H1 (cell line): ENCODE data around the gene USP7. TPM values are rescaled to one million over a fixed set of nuclear protein-coding genes. Genes with fewer than 3 reads are reported as not detected.

Experiments
- CTCF ChIA-PET: fragments of 300-600 bp; sonication (Branson Sonifier 250); formaldehyde crosslinking; loops from one replicate; lab custom pipeline; 2021; ENCODE audit not compliant: partially characterized antibody; lab: Charles Lee
- POLR2A ChIA-PET: fragments of 300-600 bp; sonication (Branson Sonifier 250); formaldehyde crosslinking; loops from one replicate; lab custom pipeline; 2021; ENCODE audit warnings: inconsistent platforms; ENCODE audit not compliant: partially characterized antibody; lab: Charles Lee
- DNase-seq, 2 experiments: peaks; one replicate each; pipeline versions ENCODE4 v3.0.0 to v3.0.0-alpha.2; 2010 to 2022; ENCODE audit warnings: low spot score in 2 of 2, low read depth in 1 of 2, mixed read lengths in 1 of 2
- FAIRE-seq: peaks from 2 replicates; lab custom pipeline; 2011; peaks lifted over from hg19 to GRCh38; lab: Jason Lieb, UNC
- H2AFZ ChIP-seq: 2 replicates; pipeline ENCODE4 v1.8.1; 2012; ENCODE audit warnings: low read length, inconsistent platforms
- H2AK5ac ChIP-seq: 2 replicates; pipeline ENCODE4 v1.6.1; 2013; ENCODE audit warnings: low read depth, low read length
- H2BK120ac ChIP-seq: replicated peaks from 2 replicates; pipeline ENCODE3; 2013; ENCODE audit warnings: low read depth, low read length, inconsistent platforms
- H2BK12ac ChIP-seq: 2 replicates; pipeline ENCODE4 v1.6.1; 2013; ENCODE audit warnings: low read depth, low read length
- H2BK15ac ChIP-seq: 2 replicates; pipeline ENCODE4 v1.6.1; 2013; ENCODE audit warnings: low read length
- H2BK20ac ChIP-seq: 2 replicates; pipeline ENCODE4 v1.6.1; 2013; ENCODE audit warnings: low read length
- H2BK5ac ChIP-seq: 2 replicates; pipeline ENCODE4 v1.6.1; 2013; ENCODE audit warnings: low read depth, low read length
- H3K14ac ChIP-seq: 2 replicates; pipeline ENCODE4 v1.6.1; 2013; ENCODE audit warnings: inconsistent platforms; ENCODE audit not compliant: insufficient read length
- H3K18ac ChIP-seq: 2 replicates; pipeline ENCODE4 v1.6.1; 2013; ENCODE audit warnings: low read length; ENCODE audit errors: extremely low read depth
- H3K23ac ChIP-seq: 2 replicates; pipeline ENCODE4 v1.6.1; 2013; ENCODE audit warnings: inconsistent platforms; ENCODE audit not compliant: insufficient read length
- H3K23me2 ChIP-seq: 2 replicates; pipeline ENCODE4 v1.6.1; 2013; ENCODE audit warnings: low read depth, low read length
- H3K27ac ChIP-seq: 2 replicates; pipeline ENCODE4 v1.6.1; 2011; ENCODE audit warnings: low read depth, low read length, inconsistent platforms
- H3K27me3 ChIP-seq, 4 experiments: replicated peaks in 1 of 4; 1 replicate in 1 of 4; 2 replicates in 3 of 4; pipeline versions ENCODE4 v1.6.1 to v1.8.1; 2011 to 2013; ENCODE audit warnings: low read length in 3 of 4, mild to moderate bottlenecking in 3 of 4, inconsistent platforms in 2 of 4, mixed read lengths in 2 of 4, moderate library complexity in 1 of 4; ENCODE audit not compliant: control insufficient read depth in 3 of 4, insufficient read depth in 3 of 4; ENCODE audit errors: extremely low read depth in 1 of 4
- H3K36me3 ChIP-seq, 4 experiments: 2 replicates each; pipeline versions ENCODE4 v1.6.1 to v1.8.1; 2011 to 2013; ENCODE audit warnings: mild to moderate bottlenecking in 4 of 4, low read length in 3 of 4, moderate library complexity in 2 of 4, control low read depth in 1 of 4, inconsistent platforms in 1 of 4; ENCODE audit not compliant: insufficient read depth in 4 of 4, control insufficient read depth in 2 of 4
- H3K4ac ChIP-seq: replicated peaks from 2 replicates; pipeline ENCODE3; 2013; ENCODE audit warnings: low read length, low read depth, mixed read lengths, inconsistent platforms; ENCODE audit not compliant: insufficient read length
- H3K4me1 ChIP-seq, 4 experiments: replicated peaks in 1 of 4; 1 replicate in 1 of 4; 2 replicates in 3 of 4; pipeline versions ENCODE4 v1.6.1 to v1.8.1; 2011 to 2013; ENCODE audit warnings: low read length in 3 of 4, inconsistent platforms in 2 of 4, mixed read lengths in 1 of 4; ENCODE audit not compliant: insufficient read depth in 4 of 4, control insufficient read depth in 3 of 4
- H3K4me2 ChIP-seq, 2 experiments: 2 replicates each; pipeline versions ENCODE4 v1.6.1 to v1.8.1; 2011 to 2013; ENCODE audit warnings: low read depth in 2 of 2, low read length in 2 of 2, control low read depth in 1 of 2, inconsistent platforms in 1 of 2, mild to moderate bottlenecking in 1 of 2; ENCODE audit not compliant: insufficient read depth in 1 of 2
- H3K4me3 ChIP-seq, 4 experiments: fragments of 200-600, 300-600 bp in 1 of 4; sonication (generic), shearing (Covaris generic), sonication (Bioruptor Twin) in 1 of 4; 2 replicates each; pipeline versions ENCODE4 v1.5.1 to v1.8.1; 2011 to 2016; ENCODE audit warnings: low read length in 4 of 4, low read depth in 3 of 4, control low read depth in 2 of 4, inconsistent platforms in 2 of 4, mild to moderate bottlenecking in 2 of 4, mixed read lengths in 1 of 4, moderate library complexity in 1 of 4; ENCODE audit not compliant: insufficient read depth in 2 of 4; ENCODE audit errors: extremely low read depth in 1 of 4
- H3K56ac ChIP-seq: replicated peaks from 2 replicates; pipeline ENCODE3; 2013; ENCODE audit warnings: low read depth, mild to moderate bottlenecking, mixed read lengths, low read length, inconsistent platforms; ENCODE audit not compliant: insufficient read length
- H3K79me1 ChIP-seq: 2 replicates; pipeline ENCODE4 v1.6.1; 2013; ENCODE audit warnings: low read depth, low read length, control low read depth
- H3K79me2 ChIP-seq, 2 experiments: 2 replicates each; pipeline versions ENCODE4 v1.6.1 to v1.8.1; 2012 to 2013; ENCODE audit warnings: low read length in 2 of 2, mild to moderate bottlenecking in 2 of 2, inconsistent platforms in 1 of 2; ENCODE audit not compliant: insufficient read depth in 2 of 2, control insufficient read depth in 1 of 2
- H3K9ac ChIP-seq, 4 experiments: replicated peaks in 1 of 4; 1 replicate in 1 of 4; 2 replicates in 3 of 4; pipeline versions ENCODE4 v1.6.1 to v1.8.1; 2011 to 2013; ENCODE audit warnings: low read depth in 3 of 4, low read length in 3 of 4, control low read depth in 2 of 4, mild to moderate bottlenecking in 2 of 4, moderate library complexity in 2 of 4, inconsistent platforms in 1 of 4; ENCODE audit errors: extremely low read depth in 1 of 4
- H3K9me3 ChIP-seq, 2 experiments: 2 replicates each; pipeline versions ENCODE4 v1.6.1 to v1.8.1; 2012 to 2013; ENCODE audit warnings: mild to moderate bottlenecking in 2 of 2, moderate library complexity in 2 of 2, control low read depth in 1 of 2, inconsistent platforms in 1 of 2, low read depth in 1 of 2, low read length in 1 of 2, mixed read lengths in 1 of 2; ENCODE audit not compliant: insufficient read depth in 2 of 2
- H4K20me1 ChIP-seq, 2 experiments: replicated peaks in 1 of 2; 2 replicates each; pipeline versions ENCODE3 to v1.8.1; 2011 to 2013; ENCODE audit warnings: inconsistent platforms in 2 of 2, low read length in 2 of 2, mild to moderate bottlenecking in 1 of 2; ENCODE audit not compliant: insufficient read depth in 2 of 2, control insufficient read depth in 1 of 2
- H4K5ac ChIP-seq: 2 replicates; pipeline ENCODE4 v1.6.1; 2013; ENCODE audit warnings: low read length, low read depth, mixed read lengths, inconsistent platforms; ENCODE audit not compliant: insufficient read length
- H4K8ac ChIP-seq: 2 replicates; pipeline ENCODE4 v1.8.0; 2013; ENCODE audit warnings: mild to moderate bottlenecking, moderate library complexity, low read length, inconsistent platforms; ENCODE audit not compliant: insufficient read depth; ENCODE audit errors: extremely low read depth
- H4K91ac ChIP-seq: replicated peaks from 2 replicates; pipeline ENCODE3; 2013; ENCODE audit warnings: low read length, mixed read lengths, inconsistent platforms; ENCODE audit not compliant: insufficient read length
- GTF2F1 ChIP-seq: IDR thresholded peaks from 2 replicates; pipeline ENCODE4 v1.6.1; 2012; ENCODE audit warnings: low read depth, low read length, improper control_type of control experiment, borderline replicate concordance
- POLR2A ChIP-seq, 2 experiments: IDR thresholded peaks; 1 replicate in 1 of 2; 2 replicates in 1 of 2; pipeline ENCODE4 v1.6.1; 2011; ENCODE audit warnings: low read depth in 2 of 2, low read length in 2 of 2, mild to moderate bottlenecking in 2 of 2; ENCODE audit errors: control extremely low read depth in 1 of 2
- WGBS, 2 experiments: shearing (Covaris generic) in 1 of 2; methylation state at CpG; one replicate each; pipeline versions ENCODE4 v1.1.6 to v1.1.7; 2013 to 2015; ENCODE audit warnings: low lambda C conversion rate in 2 of 2, mixed read lengths in 2 of 2, inconsistent platforms in 1 of 2, low coverage in 1 of 2, missing lambda C conversion rate in 1 of 2; ENCODE audit not compliant: insufficient replicate concordance in 2 of 2, insufficient coverage in 1 of 2, insufficient read length in 1 of 2; ENCODE audit errors: extremely low coverage in 1 of 2, missing lambda C conversion rate in 1 of 2; 5-methylcytosine and 5-hydroxymethylcytosine counted together
- polyA plus RNA-seq, 7 experiments: library from polyadenylated mRNA; depleted of rRNA in 3 of 7; stranded (reverse) in 5 of 7; unstranded in 2 of 7; fragments of >200 nt in 5 of 7; fragments of 200-250 nt in 2 of 7; gene quantifications; 1 replicate in 5 of 7; 2 replicates in 1 of 7; 4 replicates in 1 of 7; pipeline versions ENCODE4 v1.2.1 to v1.2.3, GENCODE V29; 2011 to 2013; ENCODE audit warnings: missing spikeins in 2 of 7, mixed read lengths in 2 of 7
- total RNA-seq: library from RNA; stranded (reverse); fragmentation: NEBNext Ultra II Directional; extraction: Animal tissue kit (Norgen Biotek cat#: 25700); gene quantifications from 2 replicates; pipeline ENCODE4 v1.2.1, GENCODE V29; 2021

Gene USP7
- total and polyA plus RNA-seq, 2 of the 8 experiments (the other 6 are each of a cell fraction or from before 2014, with no cell fraction given): 21.3 to 211 TPM

DNA sequence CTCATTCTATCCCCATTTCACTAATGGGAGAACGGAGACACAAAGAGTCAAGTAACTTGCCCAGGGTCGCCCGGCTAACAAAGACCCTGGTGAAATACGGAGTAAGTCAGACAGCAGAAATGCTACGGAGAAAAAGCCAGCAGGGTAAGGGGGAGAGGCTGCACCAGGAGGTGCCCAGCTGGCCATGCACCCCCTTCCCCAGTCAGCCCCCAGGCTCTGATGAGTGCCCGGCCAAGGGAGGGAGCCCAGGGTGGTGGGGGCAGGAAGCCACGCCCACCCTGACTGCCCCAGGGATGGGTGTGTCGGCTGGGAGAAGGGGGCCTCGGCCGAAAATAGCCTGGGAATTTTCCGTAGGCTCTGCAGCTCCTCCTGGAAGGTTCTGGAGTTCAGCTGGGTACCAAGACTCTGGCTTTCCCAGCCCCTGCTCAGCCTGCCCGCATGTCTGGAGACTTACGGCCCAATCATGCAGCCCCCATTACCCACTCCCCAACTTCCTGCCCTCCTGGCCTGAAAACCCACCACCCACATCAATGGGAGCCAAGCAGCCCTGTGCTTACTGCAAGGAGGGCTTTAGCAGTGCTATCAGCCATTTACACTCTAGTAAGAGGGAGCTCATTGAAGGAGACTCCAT is 99.1 kb downstream of the USP7 start:
- H2BK20ac ChIP-seq: no peak overlapping the region
- peaks cover 31% of the 10 kb centered on the region for H3K79me1 ChIP-seq
- H4K5ac ChIP-seq: no peak overlapping the region
- 66% methylated on average over 12 of the region's 13 CpGs; no CpG with 5 or more reads in 1 of the 2 experiments for WGBS, 2 experiments
- H3K4me2 ChIP-seq: peak overlapping the region; percentile 45 to 99; a peak in 3 of 4 replicates
- H4K20me1 ChIP-seq: peaks cover 37 to 55% of the 10 kb centered on the region in 2 experiments
- peaks cover 0 to 22% (median 4%) of the 10 kb centered on the region in 4 experiments; a peak in 4 of 8 replicates for H3K36me3 ChIP-seq
- no peaks in the 10 kb centered on the region for H3K27me3 ChIP-seq
- H3K27ac ChIP-seq: no peak overlapping the region; the same call in 1 of the 2 replicates
- peak overlapping the region; percentile 90 for H3K4ac ChIP-seq
- CTCF ChIA-PET: interaction anchor here (1.0 to 10.5 kb wide), 8 partner anchors 10 to 186 kb away, joined by 3 to 90 read pairs (median 11); partner anchors contain the start of gene LITAFD
- no peak overlapping the region for H3K9ac ChIP-seq
- H3K23ac ChIP-seq: no peak overlapping the region
- peak overlapping the region; percentile 38 for H2BK120ac ChIP-seq
- peaks cover 23% of the 10 kb centered on the region for H3K23me2 ChIP-seq
- peak overlapping the region; percentile 83; the same call in 1 of the 2 replicates for H3K18ac ChIP-seq
- H2AFZ ChIP-seq: no peak overlapping the region
- no peaks in the 10 kb centered on the region for H3K9me3 ChIP-seq
- TF ChIP-seq POLR2A (IDR thresholded peaks at IDR 0.05; ENCODE audit: control extremely low read depth in 1 of 2, low read depth in 2 of 2, low read length in 2 of 2) (0 out of 3 replicates have a peak, but pooled peaks of 1 of the 2 experiments have one; percentile 7), GTF2F1 (no peak)
- TF ChIP-seq, all 59 proteins: peak for 1
- POLR2A ChIA-PET: interaction anchor here (0.5 to 29.1 kb wide), 8 partner anchors 6 to 183 kb away, joined by 3 to 456 read pairs (median 6); partner anchors contain the start of genes CARHSP1, LITAFD, PMM2 and TMEM186
- peak overlapping the region; percentile 80 for H2BK12ac ChIP-seq
- peak overlapping the region; percentile 61 for H4K91ac ChIP-seq
- no peak overlapping the region; the same call in 1 of the 2 replicates for H4K8ac ChIP-seq
- DNase-seq (no peak), FAIRE-seq (no peak)
- peak overlapping the region; percentile 94 for H2BK5ac ChIP-seq
- peak overlapping the region in 1 of 4 experiments; percentile 2; a peak in 1 of 8 replicates for H3K4me3 ChIP-seq
- no peak overlapping the region for H3K14ac ChIP-seq
- H3K56ac ChIP-seq: no peak overlapping the region
- peaks cover 22 to 49% (median 35%) of the 10 kb centered on the region in 4 experiments for H3K4me1 ChIP-seq
- peaks cover 51 to 82% of the 10 kb centered on the region in 2 experiments for H3K79me2 ChIP-seq
- peak overlapping the region; percentile 9; the same call in 1 of the 2 replicates for H2BK15ac ChIP-seq
- H2AK5ac ChIP-seq: 0 out of 2 replicates have a peak overlapping the region, but pooled peaks have one; percentile 5
